HepG2 (cell line): Measurements from ENCODE around the gene PRR33. TPM values are rescaled to one million over a fixed set of nuclear protein-coding genes. Genes with fewer than 3 reads are reported as not detected.

Experiments
- ATAC-seq: fragments of 200-7000 bp; cut with Tn5 transposase; 3 replicates; pipeline ENCODE4 v1.9.1; 2020; ENCODE audit warnings: mild to moderate bottlenecking, moderate library complexity
- BruUV-seq: library from RNA; stranded (reverse); fragments of 400-500 nt; replicated peaks from 2 replicates; lab custom pipeline; 2021; lab: Mats Ljungman, UMichigan
- CTCF ChIA-PET: fragments of 300-600 bp; formaldehyde crosslinking; extraction: SDS; loops from one replicate; lab custom pipeline; 2021; ENCODE audit warnings: low total read pairs, inconsistent platforms, low intra/inter-chr PET ratio; lab: Yijun Ruan, JAX
- POLR2A ChIA-PET: fragments of 350-600 bp; sonication (Branson Sonifier 250); formaldehyde crosslinking; loops from one replicate; lab custom pipeline; 2020; ENCODE audit warnings: antibody characterized with exemption, inconsistent platforms; lab: Yijun Ruan, JAX
- DNase-seq: peaks from one replicate; pipeline ENCODE4 v3.0.0-alpha.2; 2015; ENCODE audit warnings: low spot score
- FAIRE-seq: peaks from 3 replicates; lab custom pipeline; 2011; peaks lifted over from hg19 to GRCh38; lab: Jason Lieb, UNC
- H2AFZ ChIP-seq: one replicate; pipeline ENCODE4 v1.6.1; 2011; ENCODE audit warnings: low read length, inconsistent platforms
- H3K27ac ChIP-seq: fragments of 300-600 bp; 3 replicates; pipeline ENCODE4 v1.8.0; 2011; ENCODE audit warnings: mixed run types, mild to moderate bottlenecking, mixed read lengths, low read length, inconsistent platforms; ENCODE audit not compliant: insufficient read depth; ENCODE audit errors: extremely low read length
- H3K27me3 ChIP-seq, 2 experiments: fragments of 200-600 bp in 1 of 2; 2 replicates in 1 of 2; 3 replicates in 1 of 2; pipeline versions ENCODE4 v1.6.0 to v1.8.0; 2011; ENCODE audit warnings: low read length in 2 of 2, mild to moderate bottlenecking in 2 of 2, moderate library complexity in 2 of 2, inconsistent platforms in 1 of 2; ENCODE audit not compliant: insufficient read depth in 2 of 2, control insufficient read depth in 1 of 2
- H3K36me3 ChIP-seq, 2 experiments: fragments of 200-600 bp in 1 of 2; replicated peaks in 1 of 2; 2 replicates in 1 of 2; 3 replicates in 1 of 2; pipeline versions ENCODE4 v1.5.1 to v1.8.0; 2011; ENCODE audit warnings: low read length in 2 of 2, inconsistent platforms in 1 of 2; ENCODE audit not compliant: insufficient read depth in 2 of 2, control insufficient read depth in 1 of 2
- H3K4me1 ChIP-seq: 2 replicates; pipeline ENCODE4 v1.5.1; 2012; ENCODE audit warnings: low read length, inconsistent platforms; ENCODE audit not compliant: insufficient read depth
- H3K4me2 ChIP-seq: 2 replicates; pipeline ENCODE4 v1.6.0; 2011; ENCODE audit warnings: low read depth, low read length, inconsistent platforms
- H3K4me3 ChIP-seq, 3 experiments: fragments of 200-600 bp in 1 of 3; sonication (generic), shearing (Covaris generic) in 1 of 3; replicated peaks in 1 of 3; 2 replicates each; pipeline ENCODE4 v1.5.1; 2011 to 2016; ENCODE audit warnings: low read length in 3 of 3, inconsistent platforms in 2 of 3, low read depth in 2 of 3, mild to moderate bottlenecking in 2 of 3, control low read depth in 1 of 3, mixed read lengths in 1 of 3; ENCODE audit not compliant: insufficient read depth in 1 of 3
- H3K79me2 ChIP-seq: one replicate; pipeline ENCODE4 v1.6.1; 2011; ENCODE audit warnings: low read length, inconsistent platforms; ENCODE audit not compliant: insufficient read depth
- H3K9ac ChIP-seq: 2 replicates; pipeline ENCODE4 v1.6.0; 2011; ENCODE audit warnings: mild to moderate bottlenecking, low read depth, low read length, inconsistent platforms; ENCODE audit not compliant: insufficient read depth
- H3K9me3 ChIP-seq: 2 replicates; pipeline ENCODE4 v1.5.1; 2012; ENCODE audit warnings: mild to moderate bottlenecking, low read length
- H4K20me1 ChIP-seq: 2 replicates; pipeline ENCODE4 v1.6.0; 2011; ENCODE audit warnings: inconsistent platforms, mild to moderate bottlenecking, low read length, moderate library complexity; ENCODE audit not compliant: insufficient read depth
- HNRNPL ChIP-seq: fragments of 200-400 bp; formaldehyde crosslinking; IDR thresholded peaks from 2 replicates; pipeline ENCODE4 v1.6.1; 2017; ENCODE audit warnings: mild to moderate bottlenecking, low read depth, low read length
- NCOR1 ChIP-seq: fragments of 200-600 bp; sonication (generic); IDR thresholded peaks from 2 replicates; pipeline ENCODE4 v1.7.0; 2017; ENCODE audit warnings: antibody characterized with exemption, low read length, borderline replicate concordance
- TSC22D2 ChIP-seq: sonication (generic); formaldehyde crosslinking; IDR thresholded peaks from 2 replicates; pipeline ENCODE4 v1.5.1; 2020; ENCODE audit warnings: missing genetic modification reagents, mild to moderate bottlenecking, borderline replicate concordance
- ZBTB8A ChIP-seq: sonication (generic); formaldehyde crosslinking; IDR thresholded peaks from 2 replicates; pipeline ENCODE4 v1.4.0; 2020; ENCODE audit warnings: mild to moderate bottlenecking, low read depth, missing genetic modification reagents, borderline replicate concordance
- ZHX2 ChIP-seq, 2 experiments: sonication (generic) in 1 of 2; formaldehyde crosslinking in 1 of 2; IDR thresholded peaks; 2 replicates each; pipeline versions ENCODE4 v1.6.1 to v1.9.0; 2014 to 2022; ENCODE audit warnings: antibody characterized with exemption in 1 of 2, borderline replicate concordance in 1 of 2, inconsistent platforms in 1 of 2, low read depth in 1 of 2, missing genetic modification reagents in 1 of 2
- ZNF501 ChIP-seq: sonication (generic); formaldehyde crosslinking; IDR thresholded peaks from 2 replicates; pipeline ENCODE4 v1.5.1; 2020; ENCODE audit warnings: mild to moderate bottlenecking, moderate library complexity, missing genetic modification reagents
- ZNF564 ChIP-seq: sonication (generic); formaldehyde crosslinking; IDR thresholded peaks from 2 replicates; pipeline ENCODE4 v1.8.1; 2023; ENCODE audit warnings: mild to moderate bottlenecking, missing genetic modification reagents
- ZNF629 ChIP-seq: sonication (generic); formaldehyde crosslinking; conservative IDR thresholded peaks from 2 replicates; pipeline ENCODE4 v1.5.0; 2020; ENCODE audit warnings: missing genetic modification reagents
- WGBS: methylation state at CpG from one replicate; pipeline ENCODE4 v1.1.6; 2017; ENCODE audit warnings: low lambda C conversion rate; 5-methylcytosine and 5-hydroxymethylcytosine counted together
- in situ Hi-C: cut with HindIII; loops from 2 replicates; pipeline ENCODE4 v1.10.0; 2017; ENCODE audit warnings: low pct_unique_long_range_greater_than_20kb; ENCODE audit not compliant: extremely low pct_ligation_motif_present
- intact Hi-C: fragments of 100-400 bp; cut with micrococcal nuclease; formaldehyde crosslinking; loops from one replicate; pipeline ENCODE4 v1.10.0; 2022; ENCODE audit not compliant: unreplicated experiment
- polyA plus RNA-seq, 8 experiments: library from polyadenylated mRNA; depleted of rRNA in 3 of 8; stranded (reverse) in 7 of 8; unstranded in 1 of 8; fragments of >200 nt; fragmentation: Illumina TruSeq in 4 of 8; extraction: Trizol in 4 of 8; gene quantifications; 2 replicates each; pipeline versions ENCODE4 v1.2.1 to v1.2.3, GENCODE V29; 2011 to 2016; ENCODE audit warnings: low read depth in 4 of 8, missing spikeins in 1 of 8, mixed read lengths in 1 of 8; ENCODE audit not compliant: insufficient read depth in 1 of 8
- total RNA-seq, 5 experiments: library from RNA; depleted of rRNA; stranded (reverse); fragments of >200 nt; fragmentation: Illumina TruSeq; extraction: Trizol; gene quantifications; 2 replicates each; pipeline ENCODE4 v1.2.3, GENCODE V29; 2016; ENCODE audit warnings: low read depth in 1 of 5

The PRR33 gene
- total and polyA plus RNA-seq, 2 of the 13 experiments (the other 11 are each of a cell fraction or from before 2014, with no cell fraction given), result not detected

- no peak for TF ChIP-seq TSC22D2
- 0 out of 2 replicates have a peak, but pooled peaks have one; percentile 39 for TF ChIP-seq ZNF629 (CRISPR knock-in tag)
- H3K27ac ChIP-seq, result no peak overlapping the region
- intact Hi-C loops (no loop called here), in situ Hi-C loops (no loop called here)
- peaks cover 18 to 60% of the 10 kb centered on the region in 2 experiments for H3K27me3 ChIP-seq
- ChIA-PET POLR2A (no interaction called here), CTCF (no interaction called here)
- H3K4me1 ChIP-seq, result no peaks in the 10 kb centered on the region
- no peak overlapping the region for H3K9ac ChIP-seq
- H3K4me2 ChIP-seq, result no peak overlapping the region
- no peak overlapping the region for H3K4me3 ChIP-seq
- no peaks in the 10 kb centered on the region for H3K9me3 ChIP-seq
- no peak for ATAC-seq
- no peaks in the 10 kb centered on the region for H3K79me2 ChIP-seq
- no peaks in the 10 kb centered on the region for H3K36me3 ChIP-seq
- WGBS, result no CpG with 5 or more reads among the region's 9 CpGs
- no TSS peak for BruUV-seq
- H2AFZ ChIP-seq, result no peak overlapping the region
- no peaks in the 10 kb centered on the region for H4K20me1 ChIP-seq
- FAIRE-seq, result no peak
- no peak for DNase-seq
Measured at GRCh38 chr11:1858154-1858553, 33.5 kb downstream of the PRR33 start.

GRCh38 chr11:1857064-1857463, 34.6 kb downstream of the PRR33 start:
- no peak for ATAC-seq
- Histone ChIP-seq H3K36me3 (no peaks in the 10 kb centered on the region), H4K20me1 (no peaks in the 10 kb centered on the region), H3K27ac (no peak overlapping the region), H3K9ac (no peak overlapping the region), H3K4me1 (no peaks in the 10 kb centered on the region), H2AFZ (no peak overlapping the region), H3K79me2 (no peaks in the 10 kb centered on the region), H3K4me2 (no peak overlapping the region), H3K27me3 (peaks cover 15 to 64% of the 10 kb centered on the region in 2 experiments), H3K4me3 (no peak overlapping the region), H3K9me3 (no peaks in the 10 kb centered on the region)
- TF ChIP-seq HNRNPL (no peak), NCOR1 (no peak), ZHX2 (IDR thresholded peaks at IDR 0.05; ENCODE audit: low read depth) (no peak), ZHX2 (CRISPR knock-in tag; IDR thresholded peaks at IDR 0.05; ENCODE audit: borderline replicate concordance) (no peak), ZBTB8A (no peak), ZNF564 (CRISPR knock-in tag) (no peak), ZNF501 (CRISPR knock-in tag) (no peak)
- no peak for DNase-seq
- intact Hi-C loops (no loop called here), in situ Hi-C loops (no loop called here)
- WGBS, result 0% methylated on average over 2 of the region's 11 CpGs
- no peak for FAIRE-seq
- CTCF ChIA-PET, result no interaction called here
- POLR2A ChIA-PET, result no interaction called here
- no TSS peak for BruUV-seq
